ENCODE measurements around the gene PCIF1. TPM values are rescaled to one million over a fixed set of nuclear protein-coding genes. Genes with fewer than 3 reads are reported as not detected.

Gene PCIF1
- total and polyA plus RNA-seq, 9 of the 15 experiments (the other 6 are each of a cell fraction or from before 2014, with no cell fraction given), result 5.8 to 29.4 (median 11.3) TPM

DNA sequence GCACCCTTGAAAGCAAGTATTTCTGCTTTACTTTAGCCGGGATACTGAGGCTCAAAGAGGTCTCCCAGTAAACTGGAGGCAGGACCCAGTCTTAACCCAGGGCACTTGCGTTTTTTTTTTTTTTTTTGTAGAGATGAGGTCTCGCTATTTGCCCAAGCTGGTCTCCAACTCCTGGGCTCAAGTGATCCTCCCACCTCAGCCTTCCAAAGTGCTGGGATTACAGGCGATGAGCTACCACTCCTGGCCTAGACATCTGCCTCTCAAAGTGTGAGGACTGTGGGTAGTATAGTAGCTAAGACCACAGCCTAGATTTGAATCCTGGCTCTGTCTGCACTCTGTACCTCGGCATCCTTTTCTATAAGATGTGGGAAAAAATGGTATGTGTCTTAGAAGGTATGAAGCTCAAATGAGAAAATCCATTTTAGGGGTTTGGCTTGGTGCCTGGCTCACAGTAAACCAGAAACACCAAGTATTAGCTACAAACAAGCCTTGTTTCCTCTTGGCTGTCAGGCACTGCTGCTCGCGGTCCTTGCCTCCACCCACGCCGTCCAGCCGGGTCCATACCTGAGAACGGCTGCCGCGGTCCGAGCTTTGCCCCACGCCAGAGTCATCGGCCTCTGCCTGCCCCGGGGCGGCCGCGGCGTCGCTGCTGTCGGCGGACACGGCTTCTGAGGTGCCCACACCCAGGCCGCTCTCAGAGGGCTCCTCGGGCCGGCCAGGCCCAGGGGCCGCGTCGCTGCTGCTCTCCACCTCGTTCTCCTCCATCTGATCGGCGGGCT lies 36.4 kb downstream of the PCIF1 start (continued):
- TF ChIP-seq, protein P1, sequence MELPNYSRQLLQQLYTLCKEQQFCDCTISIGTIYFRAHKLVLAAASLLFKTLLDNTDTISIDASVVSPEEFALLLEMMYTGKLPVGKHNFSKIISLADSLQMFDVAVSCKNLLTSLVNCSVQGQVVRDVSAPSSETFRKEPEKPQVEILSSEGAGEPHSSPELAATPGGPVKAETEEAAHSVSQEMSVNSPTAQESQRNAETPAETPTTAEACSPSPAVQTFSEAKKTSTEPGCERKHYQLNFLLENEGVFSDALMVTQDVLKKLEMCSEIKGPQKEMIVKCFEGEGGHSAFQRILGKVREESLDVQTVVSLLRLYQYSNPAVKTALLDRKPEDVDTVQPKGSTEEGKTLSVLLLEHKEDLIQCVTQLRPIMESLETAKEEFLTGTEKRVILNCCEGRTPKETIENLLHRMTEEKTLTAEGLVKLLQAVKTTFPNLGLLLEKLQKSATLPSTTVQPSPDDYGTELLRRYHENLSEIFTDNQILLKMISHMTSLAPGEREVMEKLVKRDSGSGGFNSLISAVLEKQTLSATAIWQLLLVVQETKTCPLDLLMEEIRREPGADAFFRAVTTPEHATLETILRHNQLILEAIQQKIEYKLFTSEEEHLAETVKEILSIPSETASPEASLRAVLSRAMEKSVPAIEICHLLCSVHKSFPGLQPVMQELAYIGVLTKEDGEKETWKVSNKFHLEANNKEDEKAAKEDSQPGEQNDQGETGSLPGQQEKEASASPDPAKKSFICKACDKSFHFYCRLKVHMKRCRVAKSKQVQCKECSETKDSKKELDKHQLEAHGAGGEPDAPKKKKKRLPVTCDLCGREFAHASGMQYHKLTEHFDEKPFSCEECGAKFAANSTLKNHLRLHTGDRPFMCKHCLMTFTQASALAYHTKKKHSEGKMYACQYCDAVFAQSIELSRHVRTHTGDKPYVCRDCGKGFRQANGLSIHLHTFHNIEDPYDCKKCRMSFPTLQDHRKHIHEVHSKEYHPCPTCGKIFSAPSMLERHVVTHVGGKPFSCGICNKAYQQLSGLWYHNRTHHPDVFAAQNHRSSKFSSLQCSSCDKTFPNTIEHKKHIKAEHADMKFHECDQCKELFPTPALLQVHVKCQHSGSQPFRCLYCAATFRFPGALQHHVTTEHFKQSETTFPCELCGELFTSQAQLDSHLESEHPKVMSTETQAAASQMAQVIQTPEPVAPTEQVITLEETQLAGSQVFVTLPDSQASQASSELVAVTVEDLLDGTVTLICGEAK (IDR thresholded peaks at IDR 0.05), result 0 out of 2 replicates have a peak, but pooled peaks have one; percentile 14
- TF ChIP-seq, protein P1 (CRISPR knock-in tag; IDR thresholded peaks at IDR 0.05), result no peak
- 0 out of 2 replicates have a peak, but pooled peaks have one; percentile 50 for TF ChIP-seq SRSF1 (IDR thresholded peaks at IDR 0.05; ENCODE audit: low read depth, low read length)
- peak; percentile 3 for TF ChIP-seq SP2 (IDR thresholded peaks at IDR 0.05; ENCODE audit: extremely low read depth, low read depth, low read length, poor library complexity, severe bottlenecking)
- TF ChIP-seq ARHGAP35 (IDR thresholded peaks at IDR 0.05; ENCODE audit: partially characterized antibody), result no peak
- TF ChIP-seq TCF7L2 (IDR thresholded peaks at IDR 0.05; ENCODE audit: low read depth, low read length), result no peak
- TF ChIP-seq TRIM24 (IDR thresholded peaks at IDR 0.05), result no peak
- peak; percentile 92; the same call in 1 of the 2 replicates for TF ChIP-seq ZNF282 (CRISPR knock-in tag; IDR thresholded peaks at IDR 0.05)
- TF ChIP-seq TEAD1 (CRISPR knock-in tag; IDR thresholded peaks at IDR 0.05), result 0 out of 4 replicates have a peak, but pooled peaks of 1 of the 2 experiments have one; percentile 18

Measured in K562 (cell line).